Measurements from ENCODE around the gene KRCC1.

The KRCC1 gene

DNA sequence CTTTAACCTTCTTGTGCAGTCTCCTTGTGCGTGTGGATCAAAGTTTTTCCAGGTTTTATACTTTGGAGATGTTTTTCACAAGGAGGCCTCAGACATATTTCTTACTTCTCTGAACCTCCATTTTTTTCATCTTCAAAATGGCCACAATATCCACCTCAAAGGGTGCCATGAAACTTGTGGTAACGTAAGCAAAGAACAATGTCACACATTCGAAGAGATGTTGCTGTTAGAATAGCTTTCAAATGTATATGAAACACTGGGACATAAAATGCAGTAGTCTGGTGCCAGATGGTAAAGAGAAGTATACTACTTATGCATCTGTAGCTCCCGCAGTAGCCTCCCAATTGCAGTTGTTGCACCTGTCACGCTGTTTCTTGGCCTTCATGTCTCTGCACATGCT lies 2.6 kb upstream of the KRCC1 start:
- Histone ChIP-seq H3K27me3 (replicated peaks) (no peaks in the 10 kb centered on the region), H3K27ac (no peak overlapping the region), H3K4me3 (ENCODE audit: low read depth, low read length) (no peak overlapping the region), H3K36me3 (replicated peaks) (no peaks in the 10 kb centered on the region)
- no peak for DNase-seq
- in situ Hi-C loops (cut with HindIII; ENCODE audit: low pct_ligation_motif_present, low sequenced_read_pairs): no loop called here
- TF ChIP-seq, protein P1, sequence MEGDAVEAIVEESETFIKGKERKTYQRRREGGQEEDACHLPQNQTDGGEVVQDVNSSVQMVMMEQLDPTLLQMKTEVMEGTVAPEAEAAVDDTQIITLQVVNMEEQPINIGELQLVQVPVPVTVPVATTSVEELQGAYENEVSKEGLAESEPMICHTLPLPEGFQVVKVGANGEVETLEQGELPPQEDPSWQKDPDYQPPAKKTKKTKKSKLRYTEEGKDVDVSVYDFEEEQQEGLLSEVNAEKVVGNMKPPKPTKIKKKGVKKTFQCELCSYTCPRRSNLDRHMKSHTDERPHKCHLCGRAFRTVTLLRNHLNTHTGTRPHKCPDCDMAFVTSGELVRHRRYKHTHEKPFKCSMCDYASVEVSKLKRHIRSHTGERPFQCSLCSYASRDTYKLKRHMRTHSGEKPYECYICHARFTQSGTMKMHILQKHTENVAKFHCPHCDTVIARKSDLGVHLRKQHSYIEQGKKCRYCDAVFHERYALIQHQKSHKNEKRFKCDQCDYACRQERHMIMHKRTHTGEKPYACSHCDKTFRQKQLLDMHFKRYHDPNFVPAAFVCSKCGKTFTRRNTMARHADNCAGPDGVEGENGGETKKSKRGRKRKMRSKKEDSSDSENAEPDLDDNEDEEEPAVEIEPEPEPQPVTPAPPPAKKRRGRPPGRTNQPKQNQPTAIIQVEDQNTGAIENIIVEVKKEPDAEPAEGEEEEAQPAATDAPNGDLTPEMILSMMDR (IDR thresholded peaks at IDR 0.05; ENCODE audit: low read depth, low read length, missing control alignments): no peak

- no peaks in the 10 kb centered on the region for H3K27me3 ChIP-seq (replicated peaks)
- TF ChIP-seq, protein P1 (IDR thresholded peaks at IDR 0.05; ENCODE audit: low read depth, low read length, missing control alignments): no peak
- in situ Hi-C loops (cut with HindIII; ENCODE audit: low pct_ligation_motif_present, low sequenced_read_pairs): no loop called here
- H3K27ac ChIP-seq: no peak overlapping the region
- H3K4me3 ChIP-seq (ENCODE audit: low read depth, low read length): no peak overlapping the region
- no peak for DNase-seq
- H3K36me3 ChIP-seq (replicated peaks): no peaks in the 10 kb centered on the region
Measured at GRCh38 chr2:88057437-88057844, 1.9 kb upstream of the KRCC1 start.

GRCh38 chr2:88054782-88055370 lies 707 bp downstream of the KRCC1 start:
- in situ Hi-C loops (cut with HindIII; ENCODE audit: low pct_ligation_motif_present, low sequenced_read_pairs): no loop called here
- H3K36me3 ChIP-seq (replicated peaks): no peaks in the 10 kb centered on the region
- H3K27me3 ChIP-seq (replicated peaks): no peaks in the 10 kb centered on the region
- peak overlapping the region; percentile 92 for H3K27ac ChIP-seq
- TF ChIP-seq, protein P1 (IDR thresholded peaks at IDR 0.05; ENCODE audit: low read depth, low read length, missing control alignments): no peak
- peak overlapping the region; percentile 91 for H3K4me3 ChIP-seq (ENCODE audit: low read depth, low read length)
- peak; percentile 1 for DNase-seq

DNA sequence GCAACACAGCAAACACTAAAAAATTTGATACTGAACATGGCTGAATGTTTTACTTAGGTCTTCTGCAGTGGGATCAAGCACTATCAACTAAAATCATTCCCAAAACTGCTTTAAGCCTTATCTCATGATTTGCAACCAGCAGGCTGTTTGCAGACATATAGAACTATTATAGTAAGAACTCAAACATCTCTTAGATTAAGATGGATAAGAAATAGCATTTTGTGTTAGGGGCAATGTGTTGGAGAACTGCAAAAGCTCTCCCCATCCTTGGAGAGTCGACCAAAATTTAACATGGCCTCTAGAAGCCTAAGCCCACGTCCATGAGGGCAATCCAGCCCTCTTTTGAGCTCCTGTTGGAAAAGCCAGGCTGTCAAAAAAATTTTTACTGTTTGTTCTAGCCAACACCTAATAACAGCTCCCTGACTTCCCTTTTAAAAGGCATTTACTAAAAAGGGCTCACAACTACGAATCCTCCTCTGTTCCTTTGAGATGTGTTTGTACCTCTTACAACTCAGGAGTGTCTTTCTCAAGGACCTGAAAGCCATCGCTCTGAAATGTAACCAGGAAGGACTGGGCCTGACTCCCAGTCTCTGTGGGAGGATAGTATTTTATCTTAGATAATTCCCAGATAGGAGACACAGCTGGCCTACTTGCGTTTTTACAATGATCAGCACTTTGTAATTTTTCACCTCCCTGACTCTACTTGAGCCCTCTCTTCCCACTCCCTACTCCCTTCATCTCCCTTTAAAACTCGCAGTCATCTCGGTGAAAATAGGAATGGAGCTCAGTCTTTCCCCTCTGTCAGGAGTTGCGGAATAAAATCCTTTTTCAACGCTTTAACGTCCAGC lies 1.4 kb downstream of the KRCC1 start:
- H3K4me3 ChIP-seq (ENCODE audit: low read depth, low read length): peak overlapping the region; percentile 91
- DNase-seq: peak; percentile 3
- no peaks in the 10 kb centered on the region for H3K27me3 ChIP-seq (replicated peaks)
- H3K36me3 ChIP-seq (replicated peaks): no peaks in the 10 kb centered on the region
- in situ Hi-C loops (cut with HindIII; ENCODE audit: low pct_ligation_motif_present, low sequenced_read_pairs): no loop called here
- H3K27ac ChIP-seq: peak overlapping the region; percentile 92
- TF ChIP-seq, protein P1 (IDR thresholded peaks at IDR 0.05; ENCODE audit: low read depth, low read length, missing control alignments): no peak

DNA sequence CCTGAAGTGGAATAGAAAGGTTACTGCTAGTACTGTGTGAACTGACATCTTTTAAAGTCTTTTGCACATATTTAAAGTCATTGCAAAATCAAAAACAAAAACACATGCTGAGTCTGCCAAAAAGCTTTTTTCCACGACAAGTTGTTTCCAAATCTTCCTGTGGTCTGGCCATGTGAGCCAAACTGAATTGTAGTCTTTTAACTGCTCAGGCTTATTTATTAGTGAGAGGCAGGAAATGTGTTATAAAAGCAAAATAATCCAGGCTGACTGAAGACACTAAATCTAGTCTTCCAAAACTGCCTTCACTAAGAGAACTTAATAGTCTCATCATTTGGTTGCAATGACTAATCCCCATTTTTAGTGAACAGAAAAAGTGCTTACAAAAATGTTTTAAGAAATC lies 2.3 kb downstream of the KRCC1 start:
- in situ Hi-C loops (cut with HindIII; ENCODE audit: low pct_ligation_motif_present, low sequenced_read_pairs): no loop called here
- TF ChIP-seq, protein P1 (IDR thresholded peaks at IDR 0.05; ENCODE audit: low read depth, low read length, missing control alignments): no peak
- no peak for DNase-seq
- Histone ChIP-seq H3K36me3 (replicated peaks) (no peaks in the 10 kb centered on the region), H3K4me3 (ENCODE audit: low read depth, low read length) (no peak overlapping the region), H3K27ac (no peak overlapping the region), H3K27me3 (replicated peaks) (no peaks in the 10 kb centered on the region)
